ENCODE data around the gene PTX4. TPM values are rescaled to one million over a fixed set of nuclear protein-coding genes. Genes with fewer than 3 reads are reported as not detected.

Gene PTX4
- total and polyA plus RNA-seq, 9 of the 15 experiments (the other 6 are each of a cell fraction or from before 2014, with no cell fraction given), result 0.11 TPM; not detected in 8

- TF ChIP-seq U2AF1 (optimal IDR thresholded peaks at IDR 0.05; ENCODE audit: low read depth, low read length) (no peak), HLTF (IDR thresholded peaks at IDR 0.05) (peak; percentile 71; the same call in 1 of the 2 replicates), MCM7 (IDR thresholded peaks at IDR 0.05) (no peak), DPF2 (IDR thresholded peaks at IDR 0.05) (peak; percentile 86), NFYB (IDR thresholded peaks at IDR 0.05; ENCODE audit: extremely low read depth, insufficient read length) (no peak), ARID1B (IDR thresholded peaks at IDR 0.05) (peak; percentile 84), JUN (IDR thresholded peaks at IDR 0.05; ENCODE audit: borderline replicate concordance, low read depth, low read length) (no peak), JUN (CRISPR knock-in tag; IDR thresholded peaks at IDR 0.05; ENCODE audit: borderline replicate concordance) (no peak), SMARCA4 (IDR thresholded peaks at IDR 0.05) (peak; percentile 57; the same call in 1 of the 2 replicates), E2F4 (CRISPR knock-in tag; IDR thresholded peaks at IDR 0.05; ENCODE audit: low read depth) (no peak), ZNF347 (CRISPR knock-in tag; IDR thresholded peaks at IDR 0.05; ENCODE audit: low read depth) (no peak), NCOA4 (IDR thresholded peaks at IDR 0.05; ENCODE audit: partially characterized antibody) (no peak), SFPQ (IDR thresholded peaks at IDR 0.05; ENCODE audit: low read depth, low read length) (no peak), NFXL1 (CRISPR knock-in tag; IDR thresholded peaks at IDR 0.05) (no peak), FOXK2 (conservative IDR thresholded peaks at IDR 0.05 in 1 of 2, IDR thresholded peaks at IDR 0.05 in 1 of 2; ENCODE audit: low read depth in 2 of 2) (0 out of 4 replicates have a peak, but pooled peaks of 1 of the 2 experiments have one; percentile 22), ZNF778 (CRISPR knock-in tag; IDR thresholded peaks at IDR 0.05) (no peak), ZNF707 (CRISPR knock-in tag; conservative IDR thresholded peaks at IDR 0.05) (no peak), HNRNPLL (IDR thresholded peaks at IDR 0.05; ENCODE audit: low read depth, low read length, poor library complexity, severe bottlenecking) (no peak)
- TF ChIP-seq, protein P1, sequence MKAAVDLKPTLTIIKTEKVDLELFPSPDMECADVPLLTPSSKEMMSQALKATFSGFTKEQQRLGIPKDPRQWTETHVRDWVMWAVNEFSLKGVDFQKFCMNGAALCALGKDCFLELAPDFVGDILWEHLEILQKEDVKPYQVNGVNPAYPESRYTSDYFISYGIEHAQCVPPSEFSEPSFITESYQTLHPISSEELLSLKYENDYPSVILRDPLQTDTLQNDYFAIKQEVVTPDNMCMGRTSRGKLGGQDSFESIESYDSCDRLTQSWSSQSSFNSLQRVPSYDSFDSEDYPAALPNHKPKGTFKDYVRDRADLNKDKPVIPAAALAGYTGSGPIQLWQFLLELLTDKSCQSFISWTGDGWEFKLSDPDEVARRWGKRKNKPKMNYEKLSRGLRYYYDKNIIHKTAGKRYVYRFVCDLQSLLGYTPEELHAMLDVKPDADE (conservative IDR thresholded peaks at IDR 0.05; ENCODE audit: control insufficient read depth, low read depth, low read length), result no peak
- TF ChIP-seq, protein P2, sequence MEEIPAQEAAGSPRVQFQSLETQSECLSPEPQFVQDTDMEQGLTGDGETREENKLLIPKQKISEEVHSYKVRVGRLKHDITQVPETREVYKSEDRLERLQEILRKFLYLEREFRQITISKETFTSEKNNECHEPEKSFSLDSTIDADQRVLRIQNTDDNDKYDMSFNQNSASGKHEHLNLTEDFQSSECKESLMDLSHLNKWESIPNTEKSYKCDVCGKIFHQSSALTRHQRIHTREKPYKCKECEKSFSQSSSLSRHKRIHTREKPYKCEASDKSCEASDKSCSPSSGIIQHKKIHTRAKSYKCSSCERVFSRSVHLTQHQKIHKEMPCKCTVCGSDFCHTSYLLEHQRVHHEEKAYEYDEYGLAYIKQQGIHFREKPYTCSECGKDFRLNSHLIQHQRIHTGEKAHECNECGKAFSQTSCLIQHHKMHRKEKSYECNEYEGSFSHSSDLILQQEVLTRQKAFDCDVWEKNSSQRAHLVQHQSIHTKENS (CRISPR knock-in tag; IDR thresholded peaks at IDR 0.05), result no peak
- TF ChIP-seq, protein P3, sequence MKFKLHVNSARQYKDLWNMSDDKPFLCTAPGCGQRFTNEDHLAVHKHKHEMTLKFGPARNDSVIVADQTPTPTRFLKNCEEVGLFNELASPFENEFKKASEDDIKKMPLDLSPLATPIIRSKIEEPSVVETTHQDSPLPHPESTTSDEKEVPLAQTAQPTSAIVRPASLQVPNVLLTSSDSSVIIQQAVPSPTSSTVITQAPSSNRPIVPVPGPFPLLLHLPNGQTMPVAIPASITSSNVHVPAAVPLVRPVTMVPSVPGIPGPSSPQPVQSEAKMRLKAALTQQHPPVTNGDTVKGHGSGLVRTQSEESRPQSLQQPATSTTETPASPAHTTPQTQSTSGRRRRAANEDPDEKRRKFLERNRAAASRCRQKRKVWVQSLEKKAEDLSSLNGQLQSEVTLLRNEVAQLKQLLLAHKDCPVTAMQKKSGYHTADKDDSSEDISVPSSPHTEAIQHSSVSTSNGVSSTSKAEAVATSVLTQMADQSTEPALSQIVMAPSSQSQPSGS (CRISPR knock-in tag; IDR thresholded peaks at IDR 0.05), result no peak
Observed at GRCh38 chr16:1472974-1473373, 15.8 kb downstream of the PTX4 start (continued).
